DOHH2 (cell line): ENCODE data around the gene RAB3IL1.

Source experiments
- EZH2phosphoT487 ChIP-seq: fragments of 200-600 bp; sonication (generic); IDR thresholded peaks from 2 replicates; pipeline ENCODE4 v1.6.1; 2017; ENCODE audit warnings: borderline replicate concordance, mild to moderate bottlenecking, antibody characterized with exemption, low read length, moderate library complexity, mixed read lengths
- TF ChIP-seq, protein P1 (sequence below): fragments of 200-600 bp; sonication (generic); IDR thresholded peaks from one replicate; pipeline ENCODE4 v1.5.1; 2014; ENCODE audit warnings: antibody characterized with exemption, mild to moderate bottlenecking, low read depth, low read length; ENCODE audit not compliant: poor library complexity, severe bottlenecking

- TF ChIP-seq, protein P1, sequence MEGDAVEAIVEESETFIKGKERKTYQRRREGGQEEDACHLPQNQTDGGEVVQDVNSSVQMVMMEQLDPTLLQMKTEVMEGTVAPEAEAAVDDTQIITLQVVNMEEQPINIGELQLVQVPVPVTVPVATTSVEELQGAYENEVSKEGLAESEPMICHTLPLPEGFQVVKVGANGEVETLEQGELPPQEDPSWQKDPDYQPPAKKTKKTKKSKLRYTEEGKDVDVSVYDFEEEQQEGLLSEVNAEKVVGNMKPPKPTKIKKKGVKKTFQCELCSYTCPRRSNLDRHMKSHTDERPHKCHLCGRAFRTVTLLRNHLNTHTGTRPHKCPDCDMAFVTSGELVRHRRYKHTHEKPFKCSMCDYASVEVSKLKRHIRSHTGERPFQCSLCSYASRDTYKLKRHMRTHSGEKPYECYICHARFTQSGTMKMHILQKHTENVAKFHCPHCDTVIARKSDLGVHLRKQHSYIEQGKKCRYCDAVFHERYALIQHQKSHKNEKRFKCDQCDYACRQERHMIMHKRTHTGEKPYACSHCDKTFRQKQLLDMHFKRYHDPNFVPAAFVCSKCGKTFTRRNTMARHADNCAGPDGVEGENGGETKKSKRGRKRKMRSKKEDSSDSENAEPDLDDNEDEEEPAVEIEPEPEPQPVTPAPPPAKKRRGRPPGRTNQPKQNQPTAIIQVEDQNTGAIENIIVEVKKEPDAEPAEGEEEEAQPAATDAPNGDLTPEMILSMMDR: no peak
- no peak for TF ChIP-seq EZH2phosphoT487
These were observed 35.5 kb upstream of the RAB3IL1 start for GRCh38 chr11:61952882-61953281.
